HG03521 (cell line): Measurements from ENCODE around the gene PTH2.
"Not testable (repeated sequence)": the region's sequence is repeated elsewhere in the genome, so short reads cannot be mapped to it uniquely, and the experiment has no call there.

Experiments used
- ATAC-seq: cut with Tn5 transposase; IDR thresholded peaks from one replicate; pipeline ENCODE4 v1.9.1; 2021; ENCODE audit warnings: mild to moderate bottlenecking, moderate library complexity; ENCODE audit not compliant: unreplicated experiment

Gene PTH2

GRCh38 chr19:49448432-49448786 is 25.2 kb upstream of the PTH2 start:
- ATAC-seq: no peak

DNA sequence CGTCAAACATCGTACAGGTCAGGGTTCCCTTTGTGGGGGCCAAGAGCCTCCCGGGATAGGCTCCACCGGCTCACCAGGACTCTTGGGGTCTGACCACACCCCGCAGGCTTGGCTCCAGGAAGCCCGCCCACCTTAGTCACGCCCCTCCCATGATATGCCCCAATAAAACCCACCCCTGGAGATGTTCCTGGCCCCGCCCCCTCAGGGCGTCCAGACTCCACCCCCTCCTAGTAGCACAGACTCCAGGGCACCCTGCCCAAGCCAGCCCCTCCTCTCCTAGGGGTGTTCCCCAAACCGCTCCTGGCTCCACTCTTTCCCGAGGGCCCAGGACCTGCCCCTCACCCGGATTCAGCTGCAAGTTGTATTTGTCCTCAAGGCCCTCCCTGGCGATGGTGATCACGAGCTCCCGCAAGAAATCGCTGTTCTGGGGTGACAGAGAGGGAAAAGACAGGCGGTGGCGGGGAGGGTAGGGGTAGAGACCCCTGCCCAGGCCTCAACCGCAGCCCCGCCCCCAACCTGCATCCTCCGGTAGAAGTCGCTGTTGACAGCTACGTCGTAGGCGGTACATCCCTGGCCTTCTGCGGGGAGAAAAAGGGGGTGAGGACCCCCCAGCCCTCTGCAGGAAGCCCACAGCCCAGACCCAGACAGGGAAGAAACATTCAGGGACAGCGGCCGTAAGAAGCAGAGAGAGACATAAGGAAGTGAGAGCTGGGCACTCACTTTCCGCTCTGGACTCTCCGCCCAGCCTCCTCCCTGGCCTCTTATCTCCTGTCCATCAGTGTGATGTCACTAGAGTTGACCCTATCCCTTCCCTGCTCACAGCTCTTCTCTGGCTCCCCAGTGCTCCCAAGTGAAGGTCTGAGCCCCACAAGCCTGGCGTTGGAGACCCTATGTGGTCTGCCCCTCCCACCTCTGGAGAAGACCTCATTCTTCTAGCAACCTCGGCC is 24.5 kb upstream of the PTH2 start:
- no peak for ATAC-seq

DNA sequence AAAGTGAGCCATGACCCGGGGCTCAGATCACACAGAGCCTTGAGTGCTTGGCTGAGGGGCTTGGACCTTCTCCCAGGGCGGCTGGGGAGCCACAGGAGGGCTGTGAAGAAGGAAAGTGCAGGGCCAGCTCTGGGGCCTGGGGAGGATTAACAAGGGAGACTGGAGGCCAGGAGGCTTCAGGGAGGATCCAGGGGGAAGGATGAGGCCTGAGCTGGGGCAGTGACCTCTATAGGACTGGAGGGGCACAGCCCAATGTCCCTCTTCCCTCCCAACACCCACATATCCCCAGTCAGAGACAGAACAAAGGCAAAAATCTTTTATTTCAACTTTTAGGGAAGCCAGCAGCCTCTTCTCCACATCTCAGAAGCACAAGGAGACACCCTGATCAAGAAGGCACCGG is 22.8 kb upstream of the PTH2 start:
- ATAC-seq: no peak

- not testable (repeated sequence) for ATAC-seq
Measured at GRCh38 chr19:49444100-49444700, 21.0 kb upstream of the PTH2 start.

DNA sequence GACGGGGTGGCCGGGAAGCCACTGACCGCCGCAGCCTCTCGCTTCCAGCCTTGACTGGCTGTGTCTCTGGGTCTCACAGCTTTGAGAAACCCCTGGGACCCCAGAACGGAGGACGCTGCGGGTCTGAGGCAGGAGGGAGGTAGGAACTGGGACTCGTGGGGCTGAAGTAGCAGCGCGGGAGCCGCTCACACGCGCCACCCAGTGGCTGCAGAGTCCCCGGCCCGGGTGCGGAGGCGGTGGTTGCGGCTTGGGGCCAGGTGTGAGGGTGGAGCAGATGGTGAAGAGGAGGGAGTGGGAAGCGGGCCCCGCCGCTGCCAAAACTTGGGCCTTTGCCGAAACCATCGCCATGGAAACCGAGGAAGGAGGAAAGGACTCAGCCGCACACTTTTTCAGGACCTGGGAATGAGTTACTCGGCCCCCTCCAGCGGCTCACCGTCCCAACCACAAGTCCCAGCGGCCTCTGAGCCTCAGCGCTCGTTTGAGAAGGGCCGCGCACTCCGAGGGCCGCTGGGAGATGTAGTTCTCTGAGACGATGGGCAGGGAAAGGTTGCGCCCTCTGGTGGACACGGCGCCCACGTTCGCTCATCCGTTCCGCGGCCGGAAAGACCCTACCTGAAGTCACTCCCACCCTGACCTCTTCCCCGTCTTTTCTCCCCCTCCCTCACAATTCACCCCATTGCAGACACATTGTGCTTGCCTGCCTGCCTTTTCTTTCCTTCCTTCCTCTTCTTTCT is 20.3 kb upstream of the PTH2 start:
- peak; percentile 74 for ATAC-seq

- ATAC-seq: peak; percentile 14
Measured at GRCh38 chr19:49442771-49443365, 19.6 kb upstream of the PTH2 start.

- no peak for ATAC-seq
Measured at GRCh38 chr19:49442354-49442753, 19.1 kb upstream of the PTH2 start.

- ATAC-seq: no peak
Measured at GRCh38 chr19:49441960-49442350, 18.7 kb upstream of the PTH2 start.

DNA sequence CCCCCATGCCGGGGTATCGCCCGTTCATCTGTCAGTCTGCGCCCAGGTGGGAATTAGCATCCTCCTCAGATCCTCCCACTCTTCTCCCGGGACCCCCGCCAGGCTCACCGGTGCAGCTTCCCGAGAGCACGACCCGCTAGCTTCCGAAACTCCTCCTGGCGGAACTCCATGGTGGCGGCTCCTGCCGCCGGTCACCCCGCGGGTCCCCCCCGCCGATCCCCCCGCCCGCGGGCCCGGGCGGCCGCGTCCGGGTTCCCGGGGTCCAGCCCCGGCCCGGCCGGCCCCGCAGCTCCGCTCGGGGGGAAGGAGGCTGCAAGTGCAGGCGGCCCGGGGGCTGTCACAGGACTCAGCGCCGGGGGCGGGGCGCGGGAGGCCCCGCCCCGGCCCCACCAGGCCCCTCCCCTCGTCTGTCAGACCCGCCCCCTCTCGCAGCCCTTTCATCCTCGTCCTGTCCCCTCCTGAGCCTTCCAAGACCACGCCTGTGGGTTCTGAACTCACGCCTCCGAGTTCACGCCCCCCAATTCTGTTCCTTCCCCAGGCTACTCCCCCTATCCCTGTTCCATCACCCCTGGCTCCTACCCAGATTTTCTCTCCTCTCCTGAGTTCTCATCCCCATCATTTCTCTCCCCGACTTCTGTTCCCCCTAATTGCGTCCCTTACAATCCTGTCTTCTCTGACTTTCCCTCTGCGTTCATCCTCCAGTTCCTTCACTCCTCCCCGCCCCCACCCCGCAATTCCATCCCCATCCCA is 18.1 kb upstream of the PTH2 start, which contains the start of gene SLC17A7:
TSS of gene SLC17A7 (minus strand) at position 318 of the 750 bp plus-strand sequence. CDS start at position 170, 148 bp downstream.
- no peak for ATAC-seq

DNA sequence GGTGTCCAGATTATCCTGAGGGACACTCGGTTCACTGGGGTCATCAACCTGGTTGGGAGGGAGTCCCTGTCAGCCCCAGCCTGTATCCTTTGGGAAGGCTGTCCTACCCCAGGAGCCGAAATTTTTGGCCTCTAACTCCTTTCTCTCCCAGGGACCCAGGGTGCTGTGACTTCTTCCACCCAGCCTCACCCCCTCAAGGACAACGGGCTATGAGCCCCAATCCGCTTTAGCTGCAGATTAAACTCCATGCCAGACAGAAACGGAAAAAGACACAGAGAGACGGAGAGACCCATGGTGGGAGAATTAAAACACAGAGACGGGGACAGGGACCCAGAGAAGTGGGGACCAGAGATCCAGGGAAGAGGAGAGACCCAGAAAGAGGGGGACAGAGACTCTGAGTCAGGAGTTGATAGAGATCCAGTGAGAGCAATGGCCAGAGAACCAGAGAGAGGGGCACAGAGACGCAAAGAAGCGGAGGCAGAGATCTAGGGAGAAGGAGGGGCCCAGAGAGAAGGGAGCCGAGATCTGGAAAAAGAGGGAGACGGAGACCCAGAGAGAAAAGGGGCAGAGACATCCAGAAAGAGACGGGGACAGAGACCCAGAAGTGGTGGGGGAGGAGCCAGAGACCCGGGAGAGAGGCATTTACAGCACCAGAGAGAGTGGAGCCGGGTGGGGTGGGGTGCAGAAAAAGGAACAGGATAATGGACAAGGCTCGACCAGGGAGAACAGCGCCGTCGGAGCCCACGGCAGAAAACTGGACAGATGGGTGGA is 17.4 kb upstream of the PTH2 start:
- ATAC-seq: no peak

DNA sequence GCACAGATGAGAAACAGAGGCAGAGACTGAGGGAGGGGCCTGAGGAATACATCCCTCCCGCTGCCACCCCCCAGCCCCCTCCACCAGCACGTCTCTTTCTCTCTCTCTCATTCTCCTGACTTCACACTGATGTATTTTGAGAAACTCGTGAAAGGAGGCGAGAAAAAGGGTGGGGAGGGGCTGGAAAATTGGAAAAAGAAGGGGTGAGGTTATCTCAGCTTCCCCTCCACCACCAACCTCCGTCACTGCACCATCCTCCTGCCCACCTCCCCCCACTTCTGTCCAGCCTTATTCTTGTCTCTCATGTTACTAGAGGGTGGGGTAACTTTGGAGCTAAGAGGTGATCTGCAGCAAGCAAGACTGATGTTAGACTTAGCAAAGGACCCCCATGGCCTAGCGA is 16.6 kb upstream of the PTH2 start:
- no peak for ATAC-seq

DNA sequence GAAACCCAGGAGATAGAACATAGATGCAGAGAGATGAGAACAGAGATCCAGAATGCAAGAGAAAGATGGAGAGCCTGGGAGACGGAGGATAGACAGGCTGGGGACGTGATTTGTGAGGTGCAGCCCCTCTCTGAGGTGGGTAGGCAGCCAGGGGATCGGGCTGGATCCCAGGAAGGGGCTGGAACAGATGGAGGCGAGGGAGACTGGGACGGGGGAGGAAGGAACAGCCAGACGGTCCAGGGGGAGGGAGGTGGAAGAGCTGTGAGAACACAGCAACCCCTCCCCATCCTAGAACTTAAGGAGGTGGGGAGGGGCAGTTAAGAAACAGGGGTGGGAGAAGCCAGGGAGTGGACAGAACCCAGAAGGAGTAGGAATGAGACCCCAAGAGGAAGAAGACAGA is 15.0 kb upstream of the PTH2 start:
- ATAC-seq: no peak

DNA sequence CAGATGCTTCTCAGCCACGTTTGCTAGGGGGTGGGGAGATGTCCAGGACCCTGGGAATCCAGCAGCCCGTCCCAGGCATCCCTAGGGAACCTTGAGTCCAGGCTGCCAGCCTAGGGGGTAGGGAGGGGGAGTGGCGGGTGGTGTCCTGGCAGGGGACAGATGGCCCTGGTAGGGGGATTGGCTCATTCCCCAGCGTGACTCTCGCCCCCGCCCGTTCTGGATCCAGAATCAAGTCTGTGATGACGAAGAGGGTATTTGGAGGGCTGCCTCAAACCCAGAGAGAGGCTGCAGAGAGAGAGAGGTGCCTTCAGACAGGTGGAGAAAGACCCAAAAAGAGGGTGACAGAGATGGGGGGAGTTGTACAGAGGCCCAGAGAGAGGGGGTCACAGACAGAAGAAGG is 14.0 kb upstream of the PTH2 start:
- no peak for ATAC-seq

DNA sequence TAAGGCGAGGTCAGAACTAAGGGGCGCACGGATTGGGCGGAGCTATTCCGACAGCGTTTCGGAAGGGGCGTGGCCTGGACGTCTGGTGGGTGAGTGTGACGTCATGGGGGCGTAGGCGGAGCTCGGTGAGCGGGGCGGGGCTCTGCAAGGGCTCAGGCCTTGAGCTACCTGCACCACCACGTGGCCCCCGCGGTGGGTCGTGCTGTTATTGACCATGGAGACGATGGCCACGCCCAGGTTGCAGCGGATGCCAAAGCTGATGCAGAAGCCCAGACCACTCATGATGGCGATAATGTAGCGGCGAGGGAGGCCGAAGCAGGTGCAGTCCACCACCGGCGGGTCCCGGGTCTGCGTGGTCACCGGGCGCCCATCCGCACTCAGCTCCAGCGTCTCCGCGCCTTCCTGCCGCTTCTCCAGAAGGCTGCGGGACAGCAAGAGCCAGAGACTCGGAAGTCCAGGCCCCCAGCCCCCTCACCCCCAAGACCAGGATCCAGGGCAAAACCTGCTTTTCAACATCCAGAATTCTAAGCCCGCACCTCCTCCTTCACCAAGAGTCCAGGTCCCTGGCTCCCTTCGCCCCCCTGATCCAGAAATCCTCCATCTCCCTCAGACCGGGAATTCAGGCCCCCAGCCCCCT is 13.3 kb upstream of the PTH2 start:
- no peak for ATAC-seq

GRCh38 chr19:49435670-49436069 is 12.4 kb upstream of the PTH2 start:
- no peak for ATAC-seq

DNA sequence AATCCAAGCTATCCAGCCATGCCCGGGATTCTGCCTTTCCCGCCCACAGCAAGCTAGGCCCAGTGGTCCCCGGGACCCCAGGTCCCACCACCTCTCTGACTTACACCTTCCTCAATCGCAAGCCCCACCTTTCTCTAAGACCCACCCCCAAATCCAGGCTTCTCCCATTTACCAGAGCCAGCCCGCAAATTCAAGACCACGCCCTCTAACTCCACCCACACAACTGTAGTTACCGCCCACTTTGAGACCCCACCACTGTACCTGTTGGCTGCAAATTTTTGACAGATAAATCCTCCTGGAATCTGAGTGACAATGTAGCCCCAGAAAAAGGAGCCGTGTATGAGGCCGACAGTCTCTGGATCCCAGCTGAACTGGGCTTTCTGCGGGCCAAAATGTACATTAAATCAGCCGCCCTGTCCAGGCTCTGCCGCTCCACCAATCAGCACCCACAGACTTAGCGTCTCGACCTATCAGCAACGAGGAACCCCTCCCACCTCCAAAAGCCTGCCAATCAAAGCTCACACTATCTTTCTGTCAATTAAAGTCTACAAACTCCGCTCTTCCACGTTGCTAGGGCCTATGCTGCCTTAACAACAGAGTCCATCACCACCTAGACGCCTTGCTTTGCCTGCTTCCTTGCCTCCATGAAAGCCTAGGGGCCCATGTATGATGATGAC is 11.8 kb upstream of the PTH2 start:
- no peak for ATAC-seq

- no peak for ATAC-seq
Measured at GRCh38 chr19:49433240-49433901, 10.1 kb upstream of the PTH2 start.
